ENCODE results near the gene ADISSP.
A peak's percentile ranks its signal among the peaks of the same experiment; 100 is the strongest.

Gene ADISSP

DNA sequence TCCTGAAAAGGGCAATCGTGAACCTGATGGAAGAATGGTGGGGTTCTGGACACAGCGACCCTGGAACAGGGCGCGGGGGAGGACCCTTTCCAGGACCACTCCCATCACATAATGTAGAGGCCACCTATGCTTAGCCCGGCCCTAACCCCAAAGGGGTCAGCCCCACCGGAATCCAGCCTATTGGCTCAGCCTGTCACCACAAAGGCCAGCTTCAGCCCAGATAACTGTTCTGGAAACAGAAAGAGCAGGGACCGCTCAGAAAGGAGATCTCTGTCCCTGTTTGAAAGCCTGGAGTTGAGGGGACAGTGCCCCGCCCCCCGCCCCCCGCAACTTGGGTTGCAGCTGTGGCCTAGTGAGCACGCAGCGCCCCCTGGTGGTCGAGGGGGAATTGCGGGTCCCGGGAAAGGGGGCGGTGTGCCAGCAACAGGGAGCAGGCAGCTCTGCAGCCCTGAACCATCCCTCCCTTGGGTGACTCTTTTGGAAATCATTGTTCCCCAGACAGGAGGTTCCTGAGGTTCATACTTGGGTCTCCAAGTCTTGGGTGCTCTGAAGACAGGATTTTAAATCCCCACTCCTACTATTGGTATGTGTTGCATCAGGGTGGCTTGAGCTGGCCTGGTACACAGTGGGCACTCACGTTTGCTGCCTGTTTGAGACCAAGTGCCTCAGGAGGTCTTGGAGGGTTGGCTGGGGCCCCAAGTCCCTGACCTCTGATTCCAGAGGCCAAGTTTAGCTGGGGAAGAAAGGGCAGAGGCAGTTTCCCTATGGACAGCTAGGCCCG, 56.7 kb downstream of the ADISSP start:
- TF ChIP-seq, protein P1, sequence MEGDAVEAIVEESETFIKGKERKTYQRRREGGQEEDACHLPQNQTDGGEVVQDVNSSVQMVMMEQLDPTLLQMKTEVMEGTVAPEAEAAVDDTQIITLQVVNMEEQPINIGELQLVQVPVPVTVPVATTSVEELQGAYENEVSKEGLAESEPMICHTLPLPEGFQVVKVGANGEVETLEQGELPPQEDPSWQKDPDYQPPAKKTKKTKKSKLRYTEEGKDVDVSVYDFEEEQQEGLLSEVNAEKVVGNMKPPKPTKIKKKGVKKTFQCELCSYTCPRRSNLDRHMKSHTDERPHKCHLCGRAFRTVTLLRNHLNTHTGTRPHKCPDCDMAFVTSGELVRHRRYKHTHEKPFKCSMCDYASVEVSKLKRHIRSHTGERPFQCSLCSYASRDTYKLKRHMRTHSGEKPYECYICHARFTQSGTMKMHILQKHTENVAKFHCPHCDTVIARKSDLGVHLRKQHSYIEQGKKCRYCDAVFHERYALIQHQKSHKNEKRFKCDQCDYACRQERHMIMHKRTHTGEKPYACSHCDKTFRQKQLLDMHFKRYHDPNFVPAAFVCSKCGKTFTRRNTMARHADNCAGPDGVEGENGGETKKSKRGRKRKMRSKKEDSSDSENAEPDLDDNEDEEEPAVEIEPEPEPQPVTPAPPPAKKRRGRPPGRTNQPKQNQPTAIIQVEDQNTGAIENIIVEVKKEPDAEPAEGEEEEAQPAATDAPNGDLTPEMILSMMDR (IDR thresholded peaks at IDR 0.05; ENCODE audit: insufficient read depth, low read length, missing control alignments): peak; percentile 94
- no peak for DNase-seq (ENCODE audit: low read depth, low spot score)
- POLR2A ChIA-PET: interaction anchor here (0.8 kb wide), 1 partner anchor 34 kb away, joined by 5 read pairs; no protein-coding TSS in a partner anchor
- CTCF ChIA-PET: interaction anchor here (0.6 to 27.2 kb wide), 46 partner anchors 9 to 361 kb away, joined by 3 to 1151 read pairs (median 4); partner anchors contain the start of genes ADAM33, ADISSP, AP5S1 and CENPB
- no peak overlapping the region for H3K4me3 ChIP-seq (ENCODE audit: low read depth, low read length)

GRCh38 chr20:3710011-3710466, 57.5 kb downstream of the ADISSP start:
- TF ChIP-seq, protein P1 (IDR thresholded peaks at IDR 0.05; ENCODE audit: insufficient read depth, low read length, missing control alignments): no peak
- CTCF ChIA-PET: interaction anchor here (0.6 to 27.2 kb wide), 29 partner anchors 10 to 296 kb away, joined by 3 to 1151 read pairs (median 8); partner anchors contain the start of genes ADAM33, AP5S1, CENPB and HSPA12B
- no peak for DNase-seq (ENCODE audit: low read depth, low spot score)
- H3K4me3 ChIP-seq (ENCODE audit: low read depth, low read length): no peak overlapping the region
- POLR2A ChIA-PET: no interaction called here

- CTCF ChIA-PET: interaction anchor here (0.7 to 43.4 kb wide), 8 partner anchors 0 to 154 kb away, joined by 3 to 1151 read pairs (median 3); partner anchors contain the start of genes ADAM33, AP5S1 and SIGLEC1
- POLR2A ChIA-PET: no interaction called here
- DNase-seq (ENCODE audit: low read depth, low spot score): no peak
- TF ChIP-seq, protein P1 (IDR thresholded peaks at IDR 0.05; ENCODE audit: insufficient read depth, low read length, missing control alignments): no peak
- no peak overlapping the region for H3K4me3 ChIP-seq (ENCODE audit: low read depth, low read length)
These were observed 60.0 kb downstream of the ADISSP start for GRCh38 chr20:3707508-3707899.

- no peak for DNase-seq (ENCODE audit: low read depth, low spot score)
- no peak overlapping the region for H3K4me3 ChIP-seq (ENCODE audit: low read depth, low read length)
- ChIA-PET CTCF (interaction anchor here (0.7 to 43.4 kb wide), 8 partner anchors 1 to 154 kb away, joined by 3 to 1151 read pairs (median 3); partner anchors contain the start of genes ADAM33, SIGLEC1 and SPEF1), POLR2A (no interaction called here)
- TF ChIP-seq, protein P1 (IDR thresholded peaks at IDR 0.05; ENCODE audit: insufficient read depth, low read length, missing control alignments): no peak
These were observed 60.6 kb downstream of the ADISSP start for GRCh38 chr20:3706774-3707507.

GRCh38 chr20:3705970-3706739, 61.4 kb downstream of the ADISSP start:
- H3K4me3 ChIP-seq (ENCODE audit: low read depth, low read length): no peak overlapping the region
- DNase-seq (ENCODE audit: low read depth, low spot score): no peak
- ChIA-PET CTCF (interaction anchor here (0.7 to 43.4 kb wide), 4 partner anchors 2 to 75 kb away, joined by 3 to 1151 read pairs (median 577); partner anchors contain the start of genes ADAM33, SIGLEC1 and SPEF1), POLR2A (no interaction called here)
- TF ChIP-seq, protein P1 (IDR thresholded peaks at IDR 0.05; ENCODE audit: insufficient read depth, low read length, missing control alignments): no peak

Measured in AG04449 (cell line).